Measurements from ENCODE around the gene TMEM272.

GRCh38 chr13:51870616-51871015 is 25.6 kb upstream of the TMEM272 start:
- TF ChIP-seq JUND (CRISPR knock-in tag; IDR thresholded peaks at IDR 0.05) (no peak), JUNB (CRISPR knock-in tag; IDR thresholded peaks at IDR 0.05; ENCODE audit: borderline replicate concordance) (no peak), CTCF (CRISPR knock-in tag; IDR thresholded peaks at IDR 0.05) (no peak), RFX5 (IDR thresholded peaks at IDR 0.05; ENCODE audit: low read depth, low read length) (no peak), SP1 (IDR thresholded peaks at IDR 0.05) (no peak), SP1 (CRISPR knock-in tag; IDR thresholded peaks at IDR 0.05) (no peak), HDAC6 (IDR thresholded peaks at IDR 0.05; ENCODE audit: low read depth, low read length) (no peak), ZNF644 (CRISPR knock-in tag; IDR thresholded peaks at IDR 0.05; ENCODE audit: low read depth) (no peak), MATR3 (CRISPR knock-in tag; IDR thresholded peaks at IDR 0.05) (no peak), NFE2L2 (IDR thresholded peaks at IDR 0.05; ENCODE audit: low read length) (no peak), ZNF124 (CRISPR knock-in tag; IDR thresholded peaks at IDR 0.05) (no peak), ZNF414 (CRISPR knock-in tag; IDR thresholded peaks at IDR 0.05) (no peak)

Data from HepG2 (cell line).